ENCODE measurements around the gene C16orf96.

The C16orf96 gene

GRCh38 chr16:4613636-4614570, 57.8 kb downstream of the C16orf96 start:
- peak overlapping the region; percentile 77 for H3K4me3 ChIP-seq (ENCODE audit: control insufficient read depth, low read depth, low read length)
- TF ChIP-seq CTCF (IDR thresholded peaks at IDR 0.05; ENCODE audit: control insufficient read depth, insufficient read depth, low read depth, low read length, missing control alignments) = no peak
- no peak for DNase-seq (ENCODE audit: low read depth)

GRCh38 chr16:4614571-4615383, 58.6 kb downstream of the C16orf96 start, which contains the start of gene UBALD1:
Gene UBALD1 (minus strand): TSS chr16:4614888. CDS start chr16:4614797, 91 bp downstream.
- no peak for TF ChIP-seq CTCF (IDR thresholded peaks at IDR 0.05; ENCODE audit: control insufficient read depth, insufficient read depth, low read depth, low read length, missing control alignments)
- no peak for DNase-seq (ENCODE audit: low read depth)
- H3K4me3 ChIP-seq (ENCODE audit: control insufficient read depth, low read depth, low read length) = peak within 1 kb of the TSS; percentile 77

- no peak for TF ChIP-seq CTCF (IDR thresholded peaks at IDR 0.05; ENCODE audit: control insufficient read depth, insufficient read depth, low read depth, low read length, missing control alignments)
- H3K4me3 ChIP-seq (ENCODE audit: control insufficient read depth, low read depth, low read length) = peak overlapping the region; percentile 77
- no peak for DNase-seq (ENCODE audit: low read depth)
Measured at GRCh38 chr16:4615384-4616046, 59.4 kb downstream of the C16orf96 start.

- H3K4me3 ChIP-seq (ENCODE audit: control insufficient read depth, low read depth, low read length) = peak overlapping the region; percentile 76
- TF ChIP-seq CTCF (IDR thresholded peaks at IDR 0.05; ENCODE audit: control insufficient read depth, insufficient read depth, low read depth, low read length, missing control alignments) = peak; percentile 26
- peak; percentile 98 for DNase-seq (ENCODE audit: low read depth)
Measured at GRCh38 chr16:4616047-4616811, 60.1 kb downstream of the C16orf96 start.

GRCh38 chr16:4617880-4618279, 61.7 kb downstream of the C16orf96 start:
- no peak overlapping the region for H3K4me3 ChIP-seq (ENCODE audit: control insufficient read depth, low read depth, low read length)
- TF ChIP-seq CTCF (IDR thresholded peaks at IDR 0.05; ENCODE audit: control insufficient read depth, insufficient read depth, low read depth, low read length, missing control alignments) = no peak
- no peak for DNase-seq (ENCODE audit: low read depth)

Measured in AG09309 (cell line).